Stimulated activated effector memory CD8-positive, alpha-beta T cell treated with anti-CD3 and anti-CD28 coated beads, Interleukin-12 subunit alpha, Interleukin-12 subunit beta, amount 100 ng/mL, for 72 hours (primary cell): ENCODE data around the gene PEX3.
"Not testable (repeated sequence)": the region's sequence is repeated elsewhere in the genome, so short reads cannot be mapped to it uniquely, and the experiment has no call there.

Experiments used
- ATAC-seq: fragments of 150-1000 bp; cut with Tn5 transposase; 2 replicates; pipeline ENCODE4 v1.10.0; 2021
- DNase-seq, 2 donors: peaks; one replicate each; pipeline ENCODE4 v3.0.0; 2021 to 2022; ENCODE audit warnings: low spot score in 2 of 2
- H3K27ac Mint-ChIP-seq: one replicate; pipeline ENCODE4 v1.8.0; 2022; ENCODE audit warnings: mild to moderate bottlenecking, mixed read lengths
- H3K36me3 Mint-ChIP-seq: one replicate; pipeline ENCODE4 v1.8.0; 2022; ENCODE audit warnings: mild to moderate bottlenecking, mixed read lengths
- H3K4me1 Mint-ChIP-seq: one replicate; pipeline ENCODE4 v1.8.0; 2022; ENCODE audit warnings: mixed read lengths
- H3K4me3 Mint-ChIP-seq: one replicate; pipeline ENCODE4 v1.8.0; 2022; ENCODE audit warnings: mild to moderate bottlenecking, mixed read lengths
- H3K9me3 Mint-ChIP-seq: one replicate; pipeline ENCODE4 v1.8.0; 2022; ENCODE audit warnings: mixed read lengths

Gene PEX3

GRCh38 chr6:143510326-143510725 is 59.7 kb downstream of the PEX3 start:
- H3K4me1 Mint-ChIP-seq, result peaks cover 17% of the 10 kb centered on the region
- peaks cover 16% of the 10 kb centered on the region for H3K36me3 Mint-ChIP-seq
- peak overlapping the region; percentile 97 for H3K27ac Mint-ChIP-seq
- peak overlapping the region; percentile 92 for H3K4me3 Mint-ChIP-seq
- ATAC-seq, DNase-seq, H3K9me3 Mint-ChIP-seq: not testable (repeated sequence)

DNA sequence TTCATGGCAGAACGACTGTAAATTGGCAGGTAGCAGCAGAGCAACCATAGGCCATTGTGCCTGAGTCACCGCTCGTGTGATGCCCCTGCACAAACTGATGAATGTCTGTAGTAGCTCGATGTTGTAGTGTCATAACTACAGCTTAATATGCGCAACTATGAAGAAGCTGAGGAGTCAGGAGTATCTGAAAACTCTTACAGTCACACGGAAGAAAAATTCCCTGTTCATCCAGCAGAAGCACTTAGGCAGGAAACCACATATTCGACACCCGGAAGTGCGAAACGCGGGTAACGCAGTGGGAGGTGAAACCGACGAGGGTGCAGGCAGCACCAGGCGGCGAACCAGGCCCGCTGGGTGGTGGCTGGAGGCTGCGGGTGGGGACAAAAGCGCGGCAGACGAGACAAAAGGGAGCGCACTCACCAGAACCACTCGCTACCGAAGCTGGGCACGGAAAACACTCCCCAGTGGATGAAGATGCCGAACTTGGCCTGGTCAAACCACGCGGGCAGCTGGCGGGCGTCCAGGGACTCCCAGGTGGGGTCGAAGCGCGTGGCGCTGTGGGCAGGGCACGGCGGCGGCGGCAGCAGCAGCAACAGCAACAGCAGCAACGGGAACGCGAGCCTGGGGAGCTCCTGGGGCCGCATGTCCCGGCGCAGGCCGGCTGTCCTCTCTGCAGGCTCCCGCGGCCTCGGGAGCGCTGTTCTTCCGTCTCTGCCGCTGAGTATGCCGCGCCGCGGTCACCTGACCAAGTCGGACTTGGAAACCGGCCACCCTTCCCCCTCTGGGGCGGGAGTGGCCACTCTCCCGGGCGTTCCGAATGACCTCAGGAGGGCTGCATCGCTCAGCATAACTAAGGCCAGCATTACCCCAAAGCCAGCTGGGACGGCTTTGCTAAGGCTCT is 60.6 kb downstream of the PEX3 start, which contains the start of gene FUCA2:
Gene FUCA2, minus strand, starts transcription at position 730 of the 901 bp plus-strand sequence. Its CDS starts 86 bp downstream, at position 644.
- ATAC-seq, result peak; percentile 89
- peak within 1 kb of the TSS; percentile 97 for H3K27ac Mint-ChIP-seq
- DNase-seq, result peak; percentile 44 to 82
- peak within 1 kb of the TSS; percentile 92 for H3K4me3 Mint-ChIP-seq
- H3K4me1 Mint-ChIP-seq, result peaks cover 8% of the 10 kb centered on the region
- no peaks in the 10 kb centered on the region for H3K9me3 Mint-ChIP-seq
- peaks cover 7% of the 10 kb centered on the region for H3K36me3 Mint-ChIP-seq

DNA sequence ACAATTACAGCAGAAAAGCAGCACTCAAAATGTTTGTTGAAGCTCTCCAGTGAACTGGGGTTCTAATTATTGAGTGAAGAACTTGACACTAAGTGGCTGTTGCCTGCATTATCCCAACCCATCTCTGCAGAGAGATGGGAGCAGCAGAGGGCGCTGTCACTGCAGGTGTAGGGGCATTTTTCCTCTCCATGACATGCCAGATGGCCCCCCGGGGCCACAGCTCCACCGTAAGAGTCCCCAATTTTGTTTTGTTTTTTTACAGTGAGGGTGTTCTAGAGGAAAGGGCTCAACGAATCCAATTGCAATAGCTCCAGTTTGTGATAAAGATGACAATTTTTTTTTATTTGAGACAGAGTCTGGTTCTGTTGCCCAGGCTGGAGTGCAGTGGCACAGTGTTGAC is 62.8 kb downstream of the PEX3 start:
- DNase-seq, result peak in 1 of 2 donors; percentile 66
- peak; percentile 33 for ATAC-seq
- no peaks in the 10 kb centered on the region for H3K36me3 Mint-ChIP-seq
- H3K27ac Mint-ChIP-seq, result peak overlapping the region; percentile 60
- H3K4me3 Mint-ChIP-seq, result peak overlapping the region; percentile 32
- H3K9me3 Mint-ChIP-seq, result no peaks in the 10 kb centered on the region
- H3K4me1 Mint-ChIP-seq, result peaks cover 19% of the 10 kb centered on the region

DNA sequence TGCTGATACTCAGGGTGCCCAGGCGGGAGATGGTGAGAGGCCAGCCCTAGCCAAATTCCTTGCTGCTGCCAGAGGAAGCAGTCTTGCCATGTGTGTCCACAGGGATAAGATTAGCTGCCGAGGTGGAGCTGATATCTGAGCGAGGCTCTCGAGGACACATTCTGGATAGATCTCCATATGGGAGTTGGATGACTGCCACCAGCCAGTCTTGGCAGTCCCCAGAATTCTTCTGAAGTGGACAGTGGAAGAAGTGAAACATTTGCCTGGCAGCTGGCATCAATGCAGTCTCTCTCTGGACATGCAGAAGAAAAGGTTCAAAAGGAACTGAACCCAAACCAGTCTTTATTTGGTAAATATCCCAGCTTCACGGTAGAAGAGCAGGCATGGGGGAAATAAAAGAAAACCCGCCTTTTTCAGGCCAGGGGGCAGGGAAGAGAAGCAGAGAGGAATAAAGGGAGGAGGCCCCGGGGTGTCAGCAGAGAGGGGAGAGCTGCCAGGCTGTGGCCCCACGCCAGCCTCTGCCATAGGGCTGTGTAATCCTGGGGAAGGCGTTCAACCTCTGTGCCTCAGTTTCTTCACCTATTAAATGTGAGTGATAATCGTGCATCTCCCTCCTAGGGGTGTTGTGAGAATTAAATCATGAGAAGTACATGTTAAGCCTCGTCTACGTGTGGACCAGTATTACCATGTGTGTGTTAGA is 64.6 kb downstream of the PEX3 start:
- Mint-ChIP-seq H3K9me3 (no peaks in the 10 kb centered on the region), H3K4me3 (no peak overlapping the region), H3K36me3 (no peaks in the 10 kb centered on the region), H3K4me1 (peaks cover 19% of the 10 kb centered on the region), H3K27ac (no peak overlapping the region)
- no peak for ATAC-seq
- DNase-seq, result no peak

GRCh38 chr6:143515766-143516355 is 65.3 kb downstream of the PEX3 start:
- ATAC-seq (no peak), DNase-seq (no peak)
- H3K27ac Mint-ChIP-seq, result peak overlapping the region; percentile 73
- no peak overlapping the region for H3K4me3 Mint-ChIP-seq
- H3K4me1 Mint-ChIP-seq, result peaks cover 19% of the 10 kb centered on the region
- no peaks in the 10 kb centered on the region for H3K36me3 Mint-ChIP-seq
- H3K9me3 Mint-ChIP-seq, result no peaks in the 10 kb centered on the region

- Mint-ChIP-seq H3K9me3 (no peaks in the 10 kb centered on the region), H3K27ac (peak overlapping the region; percentile 73), H3K4me1 (peaks cover 19% of the 10 kb centered on the region), H3K36me3 (no peaks in the 10 kb centered on the region), H3K4me3 (no peak overlapping the region)
- no peak for DNase-seq
- no peak for ATAC-seq
These were observed 66.3 kb downstream of the PEX3 start for GRCh38 chr6:143516690-143517446.

- no peaks in the 10 kb centered on the region for H3K36me3 Mint-ChIP-seq
- ATAC-seq (no peak), DNase-seq (no peak)
- no peaks in the 10 kb centered on the region for H3K9me3 Mint-ChIP-seq
- H3K4me1 Mint-ChIP-seq, result peaks cover 19% of the 10 kb centered on the region
- H3K4me3 Mint-ChIP-seq, result no peak overlapping the region
- H3K27ac Mint-ChIP-seq, result peak overlapping the region; percentile 73
These were observed 66.8 kb downstream of the PEX3 start for GRCh38 chr6:143517447-143517773.

- no peak for DNase-seq
- Mint-ChIP-seq H3K4me1 (peaks cover 4% of the 10 kb centered on the region), H3K27ac (no peak overlapping the region), H3K9me3 (peaks cover 2% of the 10 kb centered on the region), H3K4me3 (no peak overlapping the region), H3K36me3 (no peaks in the 10 kb centered on the region)
- ATAC-seq, result no peak
These were observed 71.5 kb downstream of the PEX3 start for GRCh38 chr6:143522039-143522600.

GRCh38 chr6:143525356-143525755 is 74.8 kb downstream of the PEX3 start:
- peaks cover 11% of the 10 kb centered on the region for H3K4me1 Mint-ChIP-seq
- H3K27ac Mint-ChIP-seq, result no peak overlapping the region
- ATAC-seq (no peak), DNase-seq (no peak)
- no peaks in the 10 kb centered on the region for H3K36me3 Mint-ChIP-seq
- H3K4me3 Mint-ChIP-seq, result no peak overlapping the region
- peaks cover 2% of the 10 kb centered on the region for H3K9me3 Mint-ChIP-seq

DNA sequence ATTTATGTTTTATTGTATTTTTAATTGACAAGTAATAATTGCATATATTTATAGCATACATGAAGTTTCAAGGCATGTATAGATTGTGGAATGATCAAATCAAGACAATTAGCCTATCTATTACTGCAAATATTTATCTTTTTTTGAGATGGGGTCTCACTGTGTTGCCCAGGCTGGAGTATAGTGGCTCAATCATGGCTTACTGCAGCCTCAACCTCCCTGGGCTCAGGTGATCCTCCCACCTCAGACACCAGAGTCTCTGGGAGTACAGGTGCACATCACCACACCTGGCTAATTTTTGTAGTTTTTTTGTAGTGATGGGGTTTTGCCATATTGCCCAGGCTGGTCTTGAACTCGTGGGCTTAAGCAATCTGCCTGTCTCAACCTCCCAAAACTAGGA is 77.1 kb downstream of the PEX3 start:
- no peak for ATAC-seq

DNA sequence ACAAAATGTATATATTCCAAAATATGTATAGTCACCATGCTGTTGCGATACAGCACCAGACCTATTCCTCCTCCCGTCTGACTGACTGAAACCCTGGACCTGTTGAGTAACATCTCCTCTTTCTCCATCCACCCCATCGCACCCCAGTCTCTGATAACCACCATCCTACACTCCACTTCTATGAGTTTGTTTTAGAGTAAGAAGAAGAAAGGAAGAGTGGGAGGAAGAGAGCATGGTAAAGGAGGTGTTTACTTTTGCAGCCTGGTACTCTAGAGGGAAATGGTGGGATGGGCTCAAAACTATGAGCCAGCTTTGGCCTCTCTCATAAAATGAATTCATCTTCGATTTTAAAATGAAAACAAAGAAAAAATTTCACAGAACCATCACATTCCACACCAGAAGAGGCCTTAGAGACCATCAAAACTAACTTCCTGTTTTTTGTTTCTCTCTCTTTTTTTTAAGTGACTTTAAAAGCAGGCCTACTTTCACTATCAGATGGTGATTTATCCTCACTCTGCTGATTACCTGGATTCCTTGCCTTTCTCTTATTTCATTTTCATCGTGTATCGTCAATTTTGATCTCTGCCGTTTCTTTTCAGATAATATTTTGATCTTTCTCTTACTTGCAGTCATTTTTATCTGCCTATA is 77.7 kb downstream of the PEX3 start:
- no peak for DNase-seq
- peak; percentile 78 for ATAC-seq
- peaks cover 2% of the 10 kb centered on the region for H3K9me3 Mint-ChIP-seq
- no peaks in the 10 kb centered on the region for H3K36me3 Mint-ChIP-seq
- peaks cover 11% of the 10 kb centered on the region for H3K4me1 Mint-ChIP-seq
- peak overlapping the region; percentile 85 for H3K27ac Mint-ChIP-seq
- H3K4me3 Mint-ChIP-seq, result peak overlapping the region; percentile 36

More for the DNA sequence above, 77.1 kb downstream of the PEX3 start:
- no peak for DNase-seq
- H3K9me3 Mint-ChIP-seq, result peaks cover 2% of the 10 kb centered on the region
- H3K27ac Mint-ChIP-seq, result peak overlapping the region; percentile 85
- H3K4me3 Mint-ChIP-seq, result peak overlapping the region; percentile 36
- peaks cover 11% of the 10 kb centered on the region for H3K4me1 Mint-ChIP-seq
- H3K36me3 Mint-ChIP-seq, result no peaks in the 10 kb centered on the region

DNA sequence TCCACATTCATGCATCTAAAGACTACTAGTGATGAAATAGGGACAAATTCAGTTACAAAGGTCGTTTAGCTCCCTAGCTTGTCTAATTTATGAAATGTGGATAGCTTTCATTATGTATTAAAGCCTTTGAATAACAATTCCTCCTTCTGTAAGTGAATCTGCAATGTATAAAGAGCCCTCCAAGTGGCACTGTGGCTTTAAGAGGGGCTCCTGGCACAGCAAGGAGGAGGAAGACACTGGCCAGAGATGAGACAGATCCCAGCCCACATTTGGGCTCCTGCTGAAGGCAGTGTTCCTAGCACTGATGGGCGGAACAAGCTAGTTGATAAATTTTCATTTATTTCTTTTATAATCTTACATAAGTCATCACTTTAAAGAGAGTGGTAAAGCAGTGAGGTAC is 78.5 kb downstream of the PEX3 start:
- peak overlapping the region; percentile 85 for H3K27ac Mint-ChIP-seq
- no peaks in the 10 kb centered on the region for H3K9me3 Mint-ChIP-seq
- no peaks in the 10 kb centered on the region for H3K36me3 Mint-ChIP-seq
- DNase-seq, result no peak
- peak overlapping the region; percentile 36 for H3K4me3 Mint-ChIP-seq
- ATAC-seq, result no peak
- peaks cover 11% of the 10 kb centered on the region for H3K4me1 Mint-ChIP-seq

DNA sequence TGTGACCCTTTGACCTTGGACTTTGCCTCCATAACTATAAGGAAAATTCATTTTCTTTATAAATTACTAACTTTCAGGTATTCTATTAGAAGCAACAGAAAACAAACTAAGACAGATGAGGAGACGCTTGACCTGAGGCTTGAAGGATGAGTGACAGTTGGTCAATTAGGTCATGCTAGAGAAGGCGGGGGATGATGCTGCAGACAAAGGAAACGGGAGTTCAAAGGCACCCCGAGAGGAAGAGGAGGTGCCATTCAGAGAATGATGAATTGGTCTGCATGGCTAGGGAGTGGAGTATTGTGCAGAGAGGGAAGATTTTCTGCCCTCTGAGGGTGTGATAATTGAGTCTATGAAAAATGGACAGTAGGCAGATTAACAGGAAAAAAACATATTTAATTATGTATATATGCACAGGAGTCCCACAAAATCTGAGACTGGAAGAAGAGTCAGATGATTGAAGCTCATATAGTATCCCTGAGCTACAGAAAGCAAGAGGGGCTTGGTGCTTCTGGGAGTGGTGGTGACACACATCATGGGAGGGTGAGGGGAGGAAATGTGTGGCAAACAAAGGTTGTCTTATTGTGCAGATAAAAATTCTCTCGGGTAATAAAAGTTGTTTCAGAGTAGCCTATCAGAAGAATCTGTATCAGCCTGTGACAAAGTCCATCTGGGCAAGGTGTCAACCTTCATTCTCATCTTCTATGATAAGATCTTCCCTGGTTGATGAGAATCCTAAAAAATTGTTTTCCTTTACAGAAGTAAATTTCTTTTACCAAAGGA is 81.3 kb downstream of the PEX3 start:
- Mint-ChIP-seq H3K36me3 (no peaks in the 10 kb centered on the region), H3K4me1 (peaks cover 22% of the 10 kb centered on the region), H3K4me3 (no peak overlapping the region), H3K9me3 (no peaks in the 10 kb centered on the region), H3K27ac (no peak overlapping the region)
- peak; percentile 67 for ATAC-seq
- no peak for DNase-seq

GRCh38 chr6:143535189-143535614 is 84.6 kb downstream of the PEX3 start:
- DNase-seq (no peak), ATAC-seq (no peak)
- H3K4me1 Mint-ChIP-seq, result peaks cover 23% of the 10 kb centered on the region
- H3K9me3 Mint-ChIP-seq, result no peaks in the 10 kb centered on the region
- H3K4me3 Mint-ChIP-seq, result no peak overlapping the region
- no peaks in the 10 kb centered on the region for H3K36me3 Mint-ChIP-seq
- no peak overlapping the region for H3K27ac Mint-ChIP-seq
